ENCODE results near the gene EXOC4.

DNA sequence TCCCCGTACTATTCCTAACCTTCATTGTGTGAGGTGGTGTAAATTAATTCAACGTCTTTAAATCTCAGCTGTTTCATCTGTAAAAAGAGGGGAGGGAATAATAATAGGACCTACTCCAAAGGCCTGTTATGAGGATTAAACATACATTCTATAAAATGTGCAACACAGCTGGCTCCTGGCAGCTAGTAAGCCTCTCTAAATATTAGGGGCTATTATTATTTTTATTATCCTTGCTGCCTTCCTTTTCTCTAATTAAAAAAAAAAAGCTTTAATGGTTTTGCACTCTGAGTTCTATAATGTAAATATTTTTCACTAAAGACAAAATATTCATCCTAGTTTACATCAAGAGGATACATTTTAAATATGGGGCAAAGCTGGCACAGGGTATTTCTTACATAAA is 19.5 kb downstream of the EXOC4 start:
- TF ChIP-seq GATA3 (IDR thresholded peaks at IDR 0.05; ENCODE audit: low read depth, low read length) (no peak), GATA2 (IDR thresholded peaks at IDR 0.05; ENCODE audit: low read depth, low read length) (no peak)

Data from SH-SY5Y (cell line).